HG03460 (cell line): Measurements from ENCODE around the gene ATP8A1.
A peak's percentile ranks its signal among the peaks of the same experiment; 100 is the strongest.
"Not testable (repeated sequence)": the region's sequence is repeated elsewhere in the genome, so short reads cannot be mapped to it uniquely, and the experiment has no call there.

ENCODE experiments used
- ATAC-seq: cut with Tn5 transposase; IDR thresholded peaks from one replicate; pipeline ENCODE4 v1.9.1; 2021; ENCODE audit not compliant: unreplicated experiment

ATP8A1 gene

GRCh38 chr4:42656944-42657792 is at the start of gene ATP8A1:
ATP8A1 (minus strand) TSS chr4:42657105; CDS start chr4:42656873, 232 bp downstream.
- ATAC-seq: peak; percentile 69

GRCh38 chr4:42706086-42706485 is 49.2 kb upstream of the ATP8A1 start:
- ATAC-seq: no peak

GRCh38 chr4:42703813-42704212 is 46.9 kb upstream of the ATP8A1 start:
- no peak for ATAC-seq

- ATAC-seq: no peak
These were observed 46.0 kb upstream of the ATP8A1 start for GRCh38 chr4:42702895-42703294.

GRCh38 chr4:42701780-42702179 is 44.9 kb upstream of the ATP8A1 start:
- not testable (repeated sequence) for ATAC-seq

DNA sequence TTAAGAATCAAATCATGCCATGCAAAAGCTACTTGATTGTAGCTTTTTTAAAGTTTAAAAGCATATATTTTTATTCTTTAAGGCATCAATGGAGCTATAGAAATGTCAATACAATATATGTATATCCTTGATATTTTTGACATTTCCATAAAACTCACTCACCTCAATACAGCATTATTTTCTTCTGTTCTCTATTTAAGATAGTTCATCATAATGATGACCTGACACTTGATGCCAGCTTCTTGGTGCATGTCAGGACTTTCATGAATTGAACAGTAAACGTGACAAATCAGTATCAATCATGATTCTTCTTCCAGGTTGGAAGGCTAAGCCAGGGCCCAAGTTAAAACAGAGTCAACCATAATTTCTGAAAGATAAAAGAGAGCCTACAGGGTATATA is 33.6 kb upstream of the ATP8A1 start:
- no peak for ATAC-seq

GRCh38 chr4:42683393-42683792 is 26.5 kb upstream of the ATP8A1 start:
- ATAC-seq: no peak

DNA sequence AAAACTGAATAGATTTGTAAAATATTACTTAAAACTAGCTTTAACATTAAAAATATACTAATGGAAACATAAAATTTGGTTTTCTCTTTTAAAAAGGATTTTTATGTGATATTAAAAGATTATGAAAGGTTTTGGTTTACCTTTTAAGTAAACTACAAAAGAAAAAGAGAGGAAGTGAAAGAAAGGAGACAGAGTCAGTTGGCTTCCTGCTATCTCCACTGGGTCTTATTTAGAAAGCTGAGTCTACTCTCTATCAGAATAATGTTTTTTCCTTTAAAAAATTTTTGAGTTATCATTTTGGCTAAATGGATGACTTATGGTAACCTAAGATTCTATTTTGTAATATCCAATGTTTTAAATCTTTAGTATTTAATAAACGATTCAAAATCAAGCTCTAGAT is 21.6 kb upstream of the ATP8A1 start:
- ATAC-seq: no peak

GRCh38 chr4:42676066-42676951 is 19.4 kb upstream of the ATP8A1 start:
- no peak for ATAC-seq

DNA sequence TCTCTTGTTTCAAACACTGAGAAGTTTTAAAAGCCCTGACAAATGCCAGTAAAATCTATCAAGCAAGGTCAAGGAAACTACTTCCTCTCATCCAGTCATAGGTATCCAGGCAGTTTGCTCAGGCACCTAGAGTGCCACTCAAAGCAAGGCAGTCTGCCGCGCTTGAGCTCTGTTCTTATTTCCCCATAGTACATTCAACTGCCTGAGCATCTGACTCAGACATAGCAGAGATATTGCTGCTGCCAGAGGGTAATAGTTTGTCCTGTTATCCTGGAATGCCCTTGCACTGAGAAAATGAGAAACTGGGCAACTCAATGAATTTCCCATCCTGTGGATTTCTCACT is 16.1 kb upstream of the ATP8A1 start:
- no peak for ATAC-seq

DNA sequence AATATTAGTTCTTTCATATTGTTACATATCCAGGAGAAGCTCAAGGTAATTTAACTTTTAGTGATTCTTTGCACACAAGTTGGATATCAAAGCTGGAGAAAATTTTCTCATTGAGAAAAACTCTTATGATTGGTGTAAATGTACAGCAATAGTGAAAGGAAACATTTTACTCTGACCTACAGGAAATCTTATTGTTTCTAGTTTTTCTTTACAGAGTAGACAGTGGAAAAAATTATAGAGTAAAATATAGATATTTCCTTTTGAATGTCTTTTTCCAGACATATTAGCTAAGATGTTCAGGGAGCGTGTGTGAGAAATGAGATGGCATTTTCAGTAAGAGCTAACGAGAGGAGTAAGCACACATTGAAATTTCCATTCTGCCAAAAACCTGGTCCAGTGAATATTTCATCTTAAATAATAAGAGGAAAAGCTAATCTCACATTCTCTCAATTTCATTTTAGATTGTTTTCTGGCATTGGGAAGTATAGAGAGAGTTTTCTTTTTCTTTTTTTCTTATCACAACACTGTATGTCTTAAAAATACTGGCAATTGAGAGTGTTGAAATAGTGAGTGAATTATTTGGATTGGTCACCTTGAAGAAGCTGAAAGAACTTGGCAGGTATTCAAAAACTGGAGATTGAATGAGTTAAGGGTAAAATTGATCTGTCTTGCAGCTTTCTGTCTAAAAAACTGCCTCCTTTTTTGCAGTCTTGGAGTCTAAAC is 15.6 kb upstream of the ATP8A1 start:
- no peak for ATAC-seq

DNA sequence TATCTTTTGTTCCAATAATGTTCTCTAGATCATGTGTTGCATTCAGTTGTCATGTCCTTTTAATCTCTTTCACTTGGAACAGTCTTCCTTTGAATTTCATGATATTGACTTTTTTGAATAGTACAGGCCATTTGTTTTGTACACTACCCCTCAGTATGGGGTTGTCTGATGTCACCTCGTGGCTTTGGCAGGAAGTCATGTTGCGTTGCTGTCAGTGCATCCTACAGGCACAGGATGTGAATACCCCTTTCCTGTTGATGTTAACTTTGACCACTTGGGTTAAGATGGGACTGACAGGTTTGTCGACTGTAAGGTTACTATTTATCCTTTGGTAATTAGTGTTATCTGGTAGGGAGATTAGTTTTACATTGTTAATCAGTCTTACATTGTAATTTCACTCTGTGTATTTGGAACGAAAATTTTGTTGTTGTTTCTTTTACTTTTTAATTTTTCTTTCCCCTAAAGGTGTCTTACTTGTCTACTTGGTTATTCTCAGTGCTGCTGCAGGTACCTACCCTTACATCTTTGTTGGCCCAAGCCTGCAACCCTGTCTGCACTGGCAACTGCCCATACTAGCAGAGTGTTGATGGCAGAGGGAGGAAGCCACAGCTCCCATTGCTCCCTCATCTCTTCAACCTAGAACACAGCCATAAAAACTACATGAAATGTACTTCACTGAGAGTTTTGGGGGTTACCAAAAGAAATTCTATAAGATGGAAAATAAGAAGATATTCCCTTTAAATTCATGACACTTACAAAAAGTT is 14.7 kb upstream of the ATP8A1 start:
- ATAC-seq: peak; percentile 70

DNA sequence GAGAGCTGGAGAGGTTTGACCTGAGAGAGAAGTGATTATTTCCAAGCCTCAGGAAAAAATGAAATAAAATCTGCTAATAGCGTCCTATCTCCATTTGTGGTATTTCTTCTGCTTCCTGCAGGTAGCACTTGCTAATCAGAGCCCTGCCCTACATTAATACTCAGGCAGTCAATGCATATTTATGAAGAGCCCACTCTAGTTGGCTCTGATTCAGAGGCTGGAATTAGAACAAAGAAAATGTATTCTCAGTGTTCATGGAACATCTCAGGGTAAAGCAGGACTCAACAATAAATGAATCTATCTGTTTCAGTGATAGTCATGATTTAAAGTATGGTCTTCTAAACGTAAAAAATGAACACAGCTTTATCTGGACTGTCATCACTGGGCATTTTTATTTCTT is 1.4 kb upstream of the ATP8A1 start:
- no peak for ATAC-seq

DNA sequence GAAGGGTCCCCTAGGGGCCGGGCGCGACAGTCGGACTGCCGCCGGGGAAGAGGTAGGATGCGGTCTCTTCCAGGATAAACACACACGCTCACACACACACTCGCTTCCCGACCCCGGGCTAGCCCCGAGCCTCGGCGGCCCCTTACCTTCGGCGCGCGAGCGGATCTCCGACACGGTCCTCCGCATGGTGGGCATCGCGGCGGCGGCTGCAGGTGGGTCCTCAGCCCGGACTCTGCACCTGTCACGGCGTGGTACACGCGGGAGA is 294 bp downstream of the ATP8A1 start:
- no peak for ATAC-seq

DNA sequence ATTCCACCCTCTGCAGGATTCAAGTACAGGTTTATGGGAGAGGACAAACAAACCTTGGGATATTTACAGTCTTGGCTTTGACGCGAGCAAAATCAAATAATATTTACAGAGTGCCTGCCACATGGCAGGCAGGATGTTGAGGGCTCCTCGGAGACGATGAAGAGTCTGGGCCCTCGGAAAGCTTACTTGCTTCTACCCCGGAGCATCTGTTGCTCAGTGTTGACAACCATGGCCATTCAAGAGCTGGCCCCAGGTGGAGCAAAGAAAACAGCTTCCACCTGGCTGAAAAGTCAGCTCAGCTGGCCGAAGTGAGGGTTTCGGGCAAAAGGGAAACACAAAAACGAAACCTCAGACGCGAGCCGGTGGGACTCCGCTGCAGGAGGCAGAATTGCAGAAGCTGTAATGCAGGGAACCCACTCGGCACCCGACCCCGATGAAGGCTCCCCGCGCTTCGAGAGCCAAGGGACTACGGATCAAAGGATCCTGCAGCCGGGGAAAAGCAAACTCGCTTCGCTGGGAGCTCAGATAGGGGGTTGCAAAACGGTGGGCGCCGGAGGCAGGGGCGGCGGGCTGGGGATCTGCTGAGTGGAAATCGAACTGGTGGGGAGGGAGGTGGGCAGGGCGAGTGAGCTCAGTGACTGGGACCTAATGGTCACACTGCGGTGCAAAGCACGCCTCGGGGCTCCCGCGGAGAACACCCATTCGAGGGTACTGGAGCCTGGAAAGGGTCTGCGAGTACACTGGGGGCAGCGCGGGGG is 805 bp downstream of the ATP8A1 start:
- ATAC-seq: peak; percentile 29

DNA sequence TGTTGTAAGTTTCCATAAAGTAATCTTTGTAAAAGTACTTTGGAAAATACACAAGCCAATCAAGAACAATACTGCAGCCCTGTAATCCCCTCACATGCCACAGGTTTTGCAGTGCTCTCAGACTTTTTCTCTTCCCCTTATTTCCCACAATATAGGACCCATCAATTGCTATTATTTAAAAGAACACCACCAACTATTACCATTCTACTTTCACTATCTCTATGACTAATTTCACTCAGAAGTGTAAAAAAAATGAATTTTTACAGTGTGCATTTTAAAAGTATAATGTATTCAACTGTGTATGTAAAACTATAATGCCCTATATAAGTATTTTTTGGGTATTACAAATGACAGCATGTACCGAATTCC is 1.7 kb downstream of the ATP8A1 start:
- ATAC-seq: no peak

- peak; percentile 24 for ATAC-seq
These were observed 2.2 kb downstream of the ATP8A1 start for GRCh38 chr4:42654631-42655268.

GRCh38 chr4:42653626-42654560 is 3.0 kb downstream of the ATP8A1 start:
- no peak for ATAC-seq
